ENCODE data around the gene DDB1. TPM values are rescaled to one million over a fixed set of nuclear protein-coding genes. Genes with fewer than 3 reads are reported as not detected.

Gene DDB1
- total and polyA plus RNA-seq, 2 of the 13 experiments (the other 11 are each of a cell fraction or from before 2014, with no cell fraction given) = 217 to 266 TPM

DNA sequence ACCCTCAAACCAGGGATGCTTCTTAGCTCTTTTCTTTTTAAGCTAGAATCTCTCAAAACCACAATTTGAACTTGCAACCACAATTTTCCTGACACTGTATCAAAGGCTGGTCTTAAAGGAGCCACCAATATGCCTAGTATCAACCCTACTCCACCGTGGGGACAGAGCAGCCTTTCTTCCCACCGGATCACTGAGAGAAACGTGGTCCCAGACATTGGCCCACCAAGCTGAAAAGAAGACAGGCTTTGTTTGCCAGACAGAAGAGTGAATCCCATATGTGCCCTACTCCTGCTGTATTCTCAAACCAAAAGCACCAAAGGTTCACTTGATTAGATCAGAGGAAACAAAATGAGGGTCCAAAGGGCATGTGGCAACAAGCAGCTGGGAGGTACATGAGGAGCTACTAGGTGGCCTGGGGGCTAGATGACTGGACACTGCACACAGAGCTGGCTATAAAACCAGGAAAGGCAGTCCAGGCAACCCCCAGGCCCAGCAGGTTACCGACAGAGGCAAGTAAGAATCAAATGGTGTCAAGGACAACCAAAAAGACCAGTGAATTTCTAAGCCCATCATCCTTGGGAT, 34.2 kb downstream of the DDB1 start (continued):
- TF ChIP-seq SOX5 (CRISPR knock-in tag; IDR thresholded peaks at IDR 0.05; ENCODE audit: borderline replicate concordance) = peak; percentile 76; the same call in 1 of the 2 replicates
- TF ChIP-seq ZSCAN30 (CRISPR knock-in tag; IDR thresholded peaks at IDR 0.05) = no peak
- TF ChIP-seq SMC3 (IDR thresholded peaks at IDR 0.05; ENCODE audit: low read length) = peak; percentile 32; the same call in 1 of the 2 replicates
- peak; percentile 79; the same call in 1 of the 2 replicates for TF ChIP-seq FOXK2 (IDR thresholded peaks at IDR 0.05)
- TF ChIP-seq MAFF (IDR thresholded peaks at IDR 0.05; ENCODE audit: low read depth, low read length) = no peak
- no peak for TF ChIP-seq MED13 (CRISPR knock-in tag; IDR thresholded peaks at IDR 0.05)
- TF ChIP-seq ZNF3 (CRISPR knock-in tag; IDR thresholded peaks at IDR 0.05) = peak; percentile 46; the same call in 1 of the 2 replicates
- peak; percentile 12; the same call in 1 of the 2 replicates for TF ChIP-seq ATF7 (IDR thresholded peaks at IDR 0.05)
- TF ChIP-seq ATF7 (CRISPR knock-in tag; IDR thresholded peaks at IDR 0.05) = no peak
- peak; percentile 75; the same call in 1 of the 2 replicates for TF ChIP-seq ZBTB7B (CRISPR knock-in tag; IDR thresholded peaks at IDR 0.05)
- TF ChIP-seq, protein P1, sequence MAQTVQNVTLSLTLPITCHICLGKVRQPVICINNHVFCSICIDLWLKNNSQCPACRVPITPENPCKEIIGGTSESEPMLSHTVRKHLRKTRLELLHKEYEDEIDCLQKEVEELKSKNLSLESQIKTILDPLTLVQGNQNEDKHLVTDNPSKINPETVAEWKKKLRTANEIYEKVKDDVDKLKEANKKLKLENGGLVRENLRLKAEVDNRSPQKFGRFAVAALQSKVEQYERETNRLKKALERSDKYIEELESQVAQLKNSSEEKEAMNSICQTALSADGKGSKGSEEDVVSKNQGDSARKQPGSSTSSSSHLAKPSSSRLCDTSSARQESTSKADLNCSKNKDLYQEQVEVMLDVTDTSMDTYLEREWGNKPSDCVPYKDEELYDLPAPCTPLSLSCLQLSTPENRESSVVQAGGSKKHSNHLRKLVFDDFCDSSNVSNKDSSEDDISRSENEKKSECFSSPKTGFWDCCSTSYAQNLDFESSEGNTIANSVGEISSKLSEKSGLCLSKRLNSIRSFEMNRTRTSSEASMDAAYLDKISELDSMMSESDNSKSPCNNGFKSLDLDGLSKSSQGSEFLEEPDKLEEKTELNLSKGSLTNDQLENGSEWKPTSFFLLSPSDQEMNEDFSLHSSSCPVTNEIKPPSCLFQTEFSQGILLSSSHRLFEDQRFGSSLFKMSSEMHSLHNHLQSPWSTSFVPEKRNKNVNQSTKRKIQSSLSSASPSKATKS (CRISPR knock-in tag; IDR thresholded peaks at IDR 0.05) = no peak
- 0 out of 2 replicates have a peak, but pooled peaks have one; percentile 23 for TF ChIP-seq RARA (CRISPR knock-in tag; IDR thresholded peaks at IDR 0.05)
- peak; percentile 51; the same call in 1 of the 2 replicates for TF ChIP-seq ZNF772 (CRISPR knock-in tag; IDR thresholded peaks at IDR 0.05)
- no peak for TF ChIP-seq SOX13 (IDR thresholded peaks at IDR 0.05)
- peak in 1 of 2 experiments; percentile 74; a peak in 2 of 4 replicates for TF ChIP-seq SOX13 (CRISPR knock-in tag; conservative IDR thresholded peaks at IDR 0.05 in 1 of 2, IDR thresholded peaks at IDR 0.05 in 1 of 2)
- TF ChIP-seq ZNF441 (CRISPR knock-in tag; IDR thresholded peaks at IDR 0.05; ENCODE audit: borderline replicate concordance) = 0 out of 2 replicates have a peak, but pooled peaks have one; percentile 61
- TF ChIP-seq RBM22 (optimal IDR thresholded peaks at IDR 0.05; ENCODE audit: low read length) = peak; percentile 91
- peak; percentile 88; the same call in 1 of the 3 replicates for TF ChIP-seq MXI1 (IDR thresholded peaks at IDR 0.05; ENCODE audit: borderline replicate concordance, low read depth, low read length)
- TF ChIP-seq GATAD2A (CRISPR knock-in tag; IDR thresholded peaks at IDR 0.05) = peak; percentile 84
- no peak for TF ChIP-seq ZNF484 (CRISPR knock-in tag; IDR thresholded peaks at IDR 0.05; ENCODE audit: borderline replicate concordance, low read depth)
- TF ChIP-seq ZNF564 (CRISPR knock-in tag; IDR thresholded peaks at IDR 0.05) = no peak
- TF ChIP-seq, protein P2, sequence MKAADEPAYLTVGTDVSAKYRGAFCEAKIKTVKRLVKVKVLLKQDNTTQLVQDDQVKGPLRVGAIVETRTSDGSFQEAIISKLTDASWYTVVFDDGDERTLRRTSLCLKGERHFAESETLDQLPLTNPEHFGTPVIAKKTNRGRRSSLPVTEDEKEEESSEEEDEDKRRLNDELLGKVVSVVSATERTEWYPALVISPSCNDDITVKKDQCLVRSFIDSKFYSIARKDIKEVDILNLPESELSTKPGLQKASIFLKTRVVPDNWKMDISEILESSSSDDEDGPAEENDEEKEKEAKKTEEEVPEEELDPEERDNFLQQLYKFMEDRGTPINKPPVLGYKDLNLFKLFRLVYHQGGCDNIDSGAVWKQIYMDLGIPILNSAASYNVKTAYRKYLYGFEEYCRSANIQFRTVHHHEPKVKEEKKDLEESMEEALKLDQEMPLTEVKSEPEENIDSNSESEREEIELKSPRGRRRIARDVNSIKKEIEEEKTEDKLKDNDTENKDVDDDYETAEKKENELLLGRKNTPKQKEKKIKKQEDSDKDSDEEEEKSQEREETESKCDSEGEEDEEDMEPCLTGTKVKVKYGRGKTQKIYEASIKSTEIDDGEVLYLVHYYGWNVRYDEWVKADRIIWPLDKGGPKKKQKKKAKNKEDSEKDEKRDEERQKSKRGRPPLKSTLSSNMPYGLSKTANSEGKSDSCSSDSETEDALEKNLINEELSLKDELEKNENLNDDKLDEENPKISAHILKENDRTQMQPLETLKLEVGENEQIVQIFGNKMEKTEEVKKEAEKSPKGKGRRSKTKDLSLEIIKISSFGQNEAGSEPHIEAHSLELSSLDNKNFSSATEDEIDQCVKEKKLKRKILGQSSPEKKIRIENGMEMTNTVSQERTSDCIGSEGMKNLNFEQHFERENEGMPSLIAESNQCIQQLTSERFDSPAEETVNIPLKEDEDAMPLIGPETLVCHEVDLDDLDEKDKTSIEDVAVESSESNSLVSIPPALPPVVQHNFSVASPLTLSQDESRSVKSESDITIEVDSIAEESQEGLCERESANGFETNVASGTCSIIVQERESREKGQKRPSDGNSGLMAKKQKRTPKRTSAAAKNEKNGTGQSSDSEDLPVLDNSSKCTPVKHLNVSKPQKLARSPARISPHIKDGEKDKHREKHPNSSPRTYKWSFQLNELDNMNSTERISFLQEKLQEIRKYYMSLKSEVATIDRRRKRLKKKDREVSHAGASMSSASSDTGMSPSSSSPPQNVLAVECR (CRISPR knock-in tag; IDR thresholded peaks at IDR 0.05; ENCODE audit: borderline replicate concordance) = peak; percentile 81
- TF ChIP-seq ZNF629 (CRISPR knock-in tag; conservative IDR thresholded peaks at IDR 0.05) = 0 out of 2 replicates have a peak, but pooled peaks have one; percentile 44
- no peak for TF ChIP-seq KLF9 (CRISPR knock-in tag; IDR thresholded peaks at IDR 0.05; ENCODE audit: low read depth)
- peak; percentile 62; the same call in 1 of the 2 replicates for TF ChIP-seq TGIF2 (CRISPR knock-in tag; IDR thresholded peaks at IDR 0.05)
- peak; percentile 33; the same call in 1 of the 2 replicates for TF ChIP-seq CREM (IDR thresholded peaks at IDR 0.05)
- TF ChIP-seq CREM (CRISPR knock-in tag; IDR thresholded peaks at IDR 0.05) = no peak
- no peak for TF ChIP-seq RORA (CRISPR knock-in tag; IDR thresholded peaks at IDR 0.05)
- no peak; the same call in 1 of the 2 replicates for TF ChIP-seq NFE2L2 (IDR thresholded peaks at IDR 0.05; ENCODE audit: low read length)
